Esophagus muscularis mucosa (tissue), 4 donors: ENCODE results near the gene CD8B. TPM values are rescaled to one million over a fixed set of nuclear protein-coding genes. Genes with fewer than 3 reads are reported as not detected.
"Not testable (repeated sequence)": the region's sequence is repeated elsewhere in the genome, so short reads cannot be mapped to it uniquely, and the experiment has no call there.

Experiments used
- DNase-seq: peaks from one replicate; pipeline ENCODE4 v3.0.0-alpha.2; 2017; ENCODE audit errors: extremely low spot score
- H3K27ac ChIP-seq, 4 donors: fragments of 200-600 bp; sonication (generic); replicated peaks in 1 of 4; 1 replicate in 3 of 4; 2 replicates in 1 of 4; pipeline ENCODE4 v1.5.1; 2016 to 2019; ENCODE audit warnings: mild to moderate bottlenecking in 1 of 4
- H3K27me3 ChIP-seq, 4 donors: fragments of 200-600 bp; sonication (generic); one replicate each; pipeline versions ENCODE4 v1.5.1 to v1.6.0; 2016 to 2019
- H3K36me3 ChIP-seq, 4 donors: fragments of 200-600 bp; sonication (generic); one replicate each; pipeline ENCODE4 v1.5.1; 2016 to 2019
- H3K4me1 ChIP-seq, 4 donors: fragments of 200-600 bp; sonication (generic); one replicate each; pipeline ENCODE4 v1.5.1; 2016 to 2019
- H3K4me3 ChIP-seq, 4 donors: fragments of 200-600 bp; sonication (generic); 1 replicate in 2 of 4; 2 replicates in 2 of 4; pipeline ENCODE4 v1.5.1; 2016 to 2019; ENCODE audit warnings: mild to moderate bottlenecking in 4 of 4, moderate library complexity in 1 of 4
- H3K9me3 ChIP-seq, 4 donors: fragments of 200-600 bp; sonication (generic); 1 replicate in 3 of 4; 2 replicates in 1 of 4; pipeline ENCODE4 v1.5.1; 2016 to 2019
- WGBS: methylation state at CpG from one replicate; pipeline ENCODE4 v1.1.5; 2018; 5-methylcytosine and 5-hydroxymethylcytosine counted together
- intact Hi-C: fragments of 100-400 bp; cut with DNase I; formaldehyde crosslinking; loops from one replicate; pipeline ENCODE4 v1.15.1; 2023
- total RNA-seq, 4 donors: library from RNA; depleted of rRNA; stranded (reverse); fragments of >200 nt; gene quantifications; one replicate each; pipeline versions ENCODE4 v1.1.0 to v1.2.1, GENCODE V29; 2016

Gene CD8B
- 1 to 10 TPM in 2 of 4 donors, under 1 TPM in 1, not detected in 1; 0.65 to 4.3 (median 2.0) TPM for total RNA-seq

- H3K36me3 ChIP-seq, H3K27ac ChIP-seq, intact Hi-C loops, DNase-seq, H3K9me3 ChIP-seq, H3K4me1 ChIP-seq: not testable (repeated sequence)
- WGBS, result 2% methylated on average over 13 of the region's 55 CpGs
- Histone ChIP-seq H3K4me3 (peak within 1 kb of the TSS in 2 of 4 donors; percentile 9 to 22), H3K27me3 (peaks cover 0 to 21% (median 0%) of the 10 kb centered on the region in 4 donors)
Observed at GRCh38 chr2:86861628-86862379, at the start of gene CD8B. CD8B (minus strand) TSS chr2:86861886; CDS start chr2:86861865, 21 bp downstream.

GRCh38 chr2:86905868-86906267, 44.2 kb upstream of the CD8B start:
- DNase-seq, H3K27ac ChIP-seq, intact Hi-C loops, H3K9me3 ChIP-seq, H3K4me3 ChIP-seq, H3K4me1 ChIP-seq, H3K36me3 ChIP-seq, H3K27me3 ChIP-seq: not testable (repeated sequence)
- no CpG with 5 or more reads among the region's 1 CpG for WGBS

DNA sequence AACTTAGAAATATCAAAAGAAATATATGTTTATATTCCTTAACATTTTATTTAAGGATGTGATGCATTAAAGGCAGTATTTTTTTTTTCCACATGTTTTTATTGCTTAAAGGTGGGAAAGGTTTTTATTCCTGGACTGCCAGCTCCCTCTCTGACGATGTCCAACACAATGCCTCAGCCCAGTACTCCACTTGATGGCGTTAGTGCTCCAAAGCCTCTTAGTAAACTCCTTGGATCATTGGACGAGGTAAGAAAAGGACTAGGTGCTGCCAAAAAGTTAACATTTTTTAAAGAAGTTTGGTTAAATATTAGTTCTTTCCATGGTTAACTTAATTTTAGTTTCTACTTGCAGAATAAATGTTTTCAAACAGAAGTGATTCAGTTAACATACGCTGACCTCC, 39.0 kb upstream of the CD8B start:
- DNase-seq, intact Hi-C loops, H3K27me3 ChIP-seq, H3K36me3 ChIP-seq, H3K4me1 ChIP-seq, H3K27ac ChIP-seq, H3K4me3 ChIP-seq, H3K9me3 ChIP-seq: not testable (repeated sequence)
- WGBS, result 60% methylated on average over 4 of the region's 4 CpGs

GRCh38 chr2:86886026-86886425, 24.3 kb upstream of the CD8B start:
- H3K4me1 ChIP-seq, H3K27ac ChIP-seq, H3K36me3 ChIP-seq, intact Hi-C loops, H3K27me3 ChIP-seq, DNase-seq, H3K9me3 ChIP-seq, H3K4me3 ChIP-seq: not testable (repeated sequence)
- 67% methylated on average over 1 of the region's 3 CpGs for WGBS

GRCh38 chr2:86882865-86883264, 21.2 kb upstream of the CD8B start:
- intact Hi-C loops, H3K9me3 ChIP-seq, DNase-seq, H3K27me3 ChIP-seq, H3K4me3 ChIP-seq, H3K36me3 ChIP-seq, H3K4me1 ChIP-seq, H3K27ac ChIP-seq: not testable (repeated sequence)
- WGBS, result 78% methylated on average over 2 of the region's 2 CpGs

GRCh38 chr2:86882118-86882665, 20.5 kb upstream of the CD8B start:
- H3K27me3 ChIP-seq, DNase-seq, intact Hi-C loops, H3K27ac ChIP-seq, H3K36me3 ChIP-seq, H3K9me3 ChIP-seq, H3K4me3 ChIP-seq, H3K4me1 ChIP-seq: not testable (repeated sequence)
- 93% methylated on average over 5 of the region's 5 CpGs for WGBS

- H3K27ac ChIP-seq, intact Hi-C loops, H3K36me3 ChIP-seq, H3K27me3 ChIP-seq, H3K9me3 ChIP-seq, H3K4me1 ChIP-seq, H3K4me3 ChIP-seq, DNase-seq: not testable (repeated sequence)
- 72% methylated on average over 1 of the region's 1 CpG for WGBS
Observed at GRCh38 chr2:86878986-86879385, 17.3 kb upstream of the CD8B start.

DNA sequence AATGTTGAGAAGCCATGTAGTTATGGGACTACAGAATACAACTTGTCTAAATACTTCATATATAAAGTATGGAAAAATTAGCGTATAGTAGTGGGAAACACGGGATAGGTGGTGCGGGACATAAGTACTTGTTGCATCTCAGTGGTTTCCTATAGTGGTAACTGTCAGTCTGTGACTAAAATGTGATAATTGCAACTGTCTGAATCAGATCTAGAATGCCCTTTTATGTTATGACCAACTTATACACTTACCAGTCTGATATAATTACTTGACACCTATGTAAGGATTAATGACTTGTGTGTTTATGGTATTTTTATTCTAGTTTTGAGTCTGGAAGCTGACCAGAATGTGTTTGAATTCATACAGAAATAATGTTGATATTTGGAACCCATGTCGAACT, 9.3 kb upstream of the CD8B start:
- 72% methylated on average over 1 of the region's 4 CpGs for WGBS
- H3K9me3 ChIP-seq, H3K27me3 ChIP-seq, H3K27ac ChIP-seq, H3K36me3 ChIP-seq, H3K4me1 ChIP-seq, DNase-seq, intact Hi-C loops, H3K4me3 ChIP-seq: not testable (repeated sequence)

DNA sequence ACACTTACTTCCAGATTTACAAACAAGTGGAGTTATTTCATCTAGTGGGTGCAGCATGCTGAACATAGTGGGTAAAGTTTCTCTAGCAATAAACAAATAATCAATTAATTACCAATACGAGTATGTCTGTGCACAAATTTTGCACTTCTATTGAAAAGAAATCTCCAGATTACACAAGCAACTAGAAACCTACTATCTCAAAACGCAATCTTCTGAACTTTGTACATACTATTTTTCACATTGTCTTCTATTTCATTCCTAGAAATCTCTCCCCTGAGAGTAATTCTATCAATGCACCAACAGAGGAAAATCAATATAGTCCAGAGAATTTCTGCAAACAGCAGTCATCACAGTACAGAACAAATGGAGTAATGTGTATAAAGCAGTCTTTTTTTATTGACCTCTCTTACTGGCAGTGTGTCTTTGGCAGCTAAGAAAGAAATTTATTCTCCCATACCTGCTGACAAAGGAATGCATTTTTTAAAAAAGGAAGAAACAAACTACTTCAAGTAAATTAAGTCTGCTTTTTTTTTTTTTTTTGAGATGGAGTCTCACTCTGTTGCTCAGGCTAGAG, 7.3 kb upstream of the CD8B start:
- intact Hi-C loops, H3K4me3 ChIP-seq: not testable (repeated sequence)

DNA sequence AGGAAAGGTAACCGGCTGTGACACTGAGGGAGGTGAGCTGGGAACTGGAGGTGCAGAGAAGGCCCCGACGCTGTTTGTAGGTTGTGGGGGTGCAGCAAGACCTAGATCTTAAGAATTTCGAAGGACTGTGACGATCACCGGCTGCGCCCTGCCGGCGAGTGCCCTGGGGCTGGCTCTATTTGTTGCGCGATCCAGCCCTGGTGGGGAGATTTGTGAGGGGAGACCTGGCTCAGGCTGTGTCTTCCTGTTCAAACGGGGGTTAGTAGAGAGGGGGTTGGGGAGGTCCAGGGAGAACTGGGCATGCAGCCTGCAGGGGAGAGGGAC, 656 bp upstream of the CD8B start:
- peaks cover 0 to 21% (median 0%) of the 10 kb centered on the region in 4 donors for H3K27me3 ChIP-seq
- DNase-seq, H3K36me3 ChIP-seq, H3K4me3 ChIP-seq, H3K9me3 ChIP-seq, H3K4me1 ChIP-seq, intact Hi-C loops, H3K27ac ChIP-seq: not testable (repeated sequence)
- no CpG with 5 or more reads among the region's 12 CpGs for WGBS

More for the DNA sequence above, 7.3 kb upstream of the CD8B start:
- DNase-seq, H3K9me3 ChIP-seq, H3K27me3 ChIP-seq, H3K4me1 ChIP-seq, H3K27ac ChIP-seq, H3K36me3 ChIP-seq: not testable (repeated sequence)
- 85% methylated on average over 2 of the region's 2 CpGs for WGBS

DNA sequence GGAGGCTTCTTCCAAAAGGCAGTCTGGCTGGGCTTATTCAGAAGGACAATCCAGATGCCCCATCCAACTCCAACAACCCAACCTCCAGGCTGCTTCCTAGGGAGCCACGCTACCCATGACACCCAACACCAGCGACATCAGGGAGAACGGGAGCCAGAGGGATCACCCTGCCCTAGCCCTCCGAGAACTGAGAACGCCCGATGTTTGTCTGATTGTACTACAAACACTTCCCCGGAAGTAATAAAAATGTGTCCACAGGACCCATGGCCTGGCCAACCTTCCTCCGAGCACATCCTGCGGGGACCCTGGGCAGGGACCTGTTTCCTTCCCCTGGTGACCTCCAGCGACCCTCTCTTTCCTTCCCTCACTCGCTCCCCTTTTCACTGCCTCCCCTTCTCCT, 511 bp downstream of the CD8B start:
- DNase-seq, H3K4me1 ChIP-seq, H3K9me3 ChIP-seq, intact Hi-C loops, H3K36me3 ChIP-seq, H3K27ac ChIP-seq: not testable (repeated sequence)
- Histone ChIP-seq H3K27me3 (peaks cover 0 to 21% (median 0%) of the 10 kb centered on the region in 4 donors), H3K4me3 (peak overlapping the region in 1 of 4 donors; percentile 22)
- 31% methylated on average over 5 of the region's 11 CpGs for WGBS

DNA sequence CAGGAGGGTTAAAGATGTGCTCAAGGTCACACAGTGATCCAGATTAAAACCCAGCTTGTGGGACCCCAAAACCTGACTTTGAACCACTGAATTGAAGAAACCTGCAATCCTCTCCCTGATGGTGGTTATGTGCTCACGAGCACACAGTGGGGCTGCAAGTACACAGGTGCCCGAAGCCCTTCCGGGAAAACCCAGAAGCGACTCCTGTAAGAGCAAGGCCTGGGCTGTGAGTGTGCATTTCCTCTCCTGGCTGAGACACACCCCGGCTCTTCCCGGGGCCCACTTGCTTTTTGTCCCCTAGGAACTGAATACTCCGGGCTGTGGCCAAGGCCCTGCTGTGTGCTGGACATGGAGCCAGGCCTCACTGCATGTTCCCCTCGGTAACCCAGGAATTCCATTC, 1.1 kb downstream of the CD8B start:
- H3K9me3 ChIP-seq, H3K27ac ChIP-seq, H3K4me1 ChIP-seq, DNase-seq, H3K4me3 ChIP-seq, intact Hi-C loops, H3K36me3 ChIP-seq: not testable (repeated sequence)
- H3K27me3 ChIP-seq, result peaks cover 0 to 21% (median 0%) of the 10 kb centered on the region in 4 donors
- 70% methylated on average over 4 of the region's 8 CpGs for WGBS

DNA sequence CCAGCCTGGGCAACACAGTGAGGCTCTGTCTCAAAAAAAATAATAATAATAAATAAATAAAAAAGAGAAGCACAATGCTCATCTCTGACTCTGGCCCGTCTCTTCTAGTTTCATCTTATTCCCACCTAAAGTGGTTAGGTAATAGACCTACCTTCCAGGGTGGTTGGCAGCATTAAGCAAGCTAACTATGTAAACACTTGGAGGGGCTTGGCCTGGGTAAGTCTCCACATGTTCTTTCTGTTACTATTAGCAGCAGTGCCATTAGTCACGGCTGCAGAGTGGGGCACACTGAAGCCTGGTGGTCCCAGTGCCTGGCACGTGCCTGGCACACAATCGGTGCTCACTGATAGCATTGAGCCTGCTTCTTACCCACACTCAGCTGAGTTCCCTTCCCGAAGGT, 4.0 kb downstream of the CD8B start:
- WGBS, result 79% methylated on average over 5 of the region's 5 CpGs
- H3K9me3 ChIP-seq, H3K36me3 ChIP-seq, H3K4me1 ChIP-seq, intact Hi-C loops, H3K4me3 ChIP-seq, DNase-seq, H3K27ac ChIP-seq: not testable (repeated sequence)
- H3K27me3 ChIP-seq, result peaks cover 0 to 21% (median 0%) of the 10 kb centered on the region in 4 donors
